GM23338 (cell line): Measurements from ENCODE around the gene PAX2. TPM values are rescaled to one million over a fixed set of nuclear protein-coding genes. Genes with fewer than 3 reads are reported as not detected.

Experiments used
- ATAC-seq: fragments of 200-7000 bp; cut with Tn5 transposase; 3 replicates; pipeline ENCODE4 v1.9.1; 2020
- DNase-seq: peaks from one replicate; pipeline ENCODE4 v3.0.0-alpha.2; 2015; ENCODE audit warnings: low spot score
- H2AFZ ChIP-seq: fragments of 200-600 bp; sonication (generic); 2 replicates; pipeline ENCODE4 v1.8.0; 2016; ENCODE audit warnings: antibody characterized with exemption, mild to moderate bottlenecking, moderate library complexity
- H3F3A ChIP-seq: fragments of 200-600 bp; sonication (generic); replicated peaks from 2 replicates; pipeline ENCODE4 v1.8.0; 2017; ENCODE audit warnings: antibody characterized with exemption, mixed run types, low read depth
- H3K27ac ChIP-seq: fragments of 200-600 bp; sonication (generic); 2 replicates; pipeline ENCODE4 v1.6.1; 2016; ENCODE audit warnings: low read depth
- H3K27me3 ChIP-seq: fragments of 200-600 bp; sonication (generic); 2 replicates; pipeline ENCODE4 v1.8.0; 2016; ENCODE audit warnings: mild to moderate bottlenecking, mixed run types, moderate library complexity; ENCODE audit not compliant: insufficient read depth
- H3K36me3 ChIP-seq: fragments of 200-600 bp; sonication (generic); 2 replicates; pipeline ENCODE4 v1.8.0; 2016; ENCODE audit warnings: mild to moderate bottlenecking; ENCODE audit not compliant: insufficient read depth
- H3K4me1 ChIP-seq: fragments of 200-600 bp; sonication (generic); 2 replicates; pipeline ENCODE4 v1.8.0; 2016; ENCODE audit warnings: mild to moderate bottlenecking, moderate library complexity; ENCODE audit not compliant: insufficient read depth
- H3K4me2 ChIP-seq: fragments of 200-600 bp; sonication (generic); 2 replicates; pipeline ENCODE4 v1.7.1; 2017; ENCODE audit warnings: mixed run types
- H3K4me3 ChIP-seq: fragments of 200-600 bp; sonication (generic); 2 replicates; pipeline ENCODE4 v1.6.1; 2016; ENCODE audit warnings: mixed run types
- H3K79me2 ChIP-seq: fragments of 200-600 bp; sonication (generic); replicated peaks from 2 replicates; pipeline ENCODE4 v1.8.0; 2017; ENCODE audit warnings: mild to moderate bottlenecking; ENCODE audit not compliant: insufficient read depth
- H3K9me2 ChIP-seq: fragments of 200-600 bp; sonication (generic); 2 replicates; pipeline ENCODE4 v1.8.0; 2017; ENCODE audit not compliant: insufficient read depth
- H4K20me1 ChIP-seq: fragments of 200-600 bp; sonication (generic); replicated peaks from 2 replicates; pipeline ENCODE4 v1.8.0; 2017; ENCODE audit warnings: mild to moderate bottlenecking; ENCODE audit not compliant: insufficient read depth
- H3K27ac Mint-ChIP-seq: 2 replicates; pipeline ENCODE4 v1.8.0; 2020; ENCODE audit warnings: inconsistent platforms, mild to moderate bottlenecking, moderate library complexity, mixed read lengths
- H3K27me3 Mint-ChIP-seq: 3 replicates; pipeline ENCODE4 v1.8.0; 2022; ENCODE audit warnings: low read depth, mild to moderate bottlenecking, moderate library complexity, mixed read lengths, inconsistent platforms; ENCODE audit not compliant: insufficient read depth, poor library complexity
- H3K36me3 Mint-ChIP-seq: 3 replicates; pipeline ENCODE4 v1.8.0; 2021; ENCODE audit warnings: low read depth, mild to moderate bottlenecking, inconsistent platforms, moderate library complexity, mixed read lengths
- H3K4me1 Mint-ChIP-seq: 3 replicates; pipeline ENCODE4 v1.8.0; 2020; ENCODE audit warnings: mild to moderate bottlenecking, inconsistent platforms, mixed read lengths
- H3K4me3 Mint-ChIP-seq: 3 replicates; pipeline ENCODE4 v1.8.0; 2021; ENCODE audit warnings: moderate library complexity, mild to moderate bottlenecking, inconsistent platforms, mixed read lengths
- H3K9me3 Mint-ChIP-seq: 3 replicates; pipeline ENCODE4 v1.8.0; 2020; ENCODE audit warnings: moderate library complexity, mild to moderate bottlenecking, inconsistent platforms, mixed read lengths
- CREB1 ChIP-seq: fragments of 250-450 bp; sonication (Bioruptor Pico); IDR thresholded peaks from 2 replicates; pipeline ENCODE4 v1.5.0; 2020; ENCODE audit warnings: low read depth, mild to moderate bottlenecking, moderate library complexity
- CTCF ChIP-seq, 2 experiments: fragments of 200-600 bp in 1 of 2; sonication (generic) in 1 of 2; conservative IDR thresholded peaks; 2 replicates each; pipeline versions ENCODE4 v1.5.1 to v1.6.1; 2016 to 2017; ENCODE audit warnings: antibody characterized with exemption in 2 of 2, low read depth in 2 of 2, mild to moderate bottlenecking in 2 of 2, moderate library complexity in 1 of 2
- EZH2 ChIP-seq: fragments of 200-600 bp; sonication (generic); IDR thresholded peaks from one replicate; pipeline ENCODE4 v1.8.0; 2017; ENCODE audit warnings: antibody characterized with exemption, mild to moderate bottlenecking, low read depth; ENCODE audit not compliant: unreplicated experiment
- EZH2phosphoT487 ChIP-seq: fragments of 200-600 bp; sonication (generic); IDR thresholded peaks from one replicate; pipeline ENCODE4 v1.8.1; 2018; ENCODE audit warnings: antibody characterized with exemption; ENCODE audit not compliant: unreplicated experiment
- JUNB ChIP-seq: IDR thresholded peaks from one replicate; pipeline ENCODE4 v1.6.1; 2016; ENCODE audit warnings: antibody characterized with exemption; ENCODE audit not compliant: unreplicated experiment
- NANOG ChIP-seq: IDR thresholded peaks from 2 replicates; pipeline ENCODE4 v1.6.1; 2016; ENCODE audit warnings: antibody characterized with exemption, borderline replicate concordance
- POLR2AphosphoS5 ChIP-seq: IDR thresholded peaks from 2 replicates; pipeline ENCODE4 v1.6.1; 2016; ENCODE audit warnings: antibody characterized with exemption, low read depth
- REST ChIP-seq: IDR thresholded peaks from one replicate; pipeline ENCODE4 v1.6.1; 2018; ENCODE audit warnings: antibody characterized with exemption; ENCODE audit not compliant: unreplicated experiment
- STAT1 ChIP-seq: IDR thresholded peaks from one replicate; pipeline ENCODE4 v1.6.1; 2016; ENCODE audit warnings: antibody characterized with exemption; ENCODE audit not compliant: unreplicated experiment
- ZNF114 ChIP-seq: fragments of 250-450 bp; sonication (Bioruptor Pico); IDR thresholded peaks from 2 replicates; pipeline ENCODE4 v1.5.0; 2020; ENCODE audit warnings: mild to moderate bottlenecking, moderate library complexity
- ZNF331 ChIP-seq: fragments of 250-450 bp; sonication (Bioruptor Pico); IDR thresholded peaks from 2 replicates; pipeline ENCODE4 v1.5.0; 2020; ENCODE audit warnings: low read depth, mild to moderate bottlenecking, moderate library complexity
- polyA plus RNA-seq: library from polyadenylated mRNA; unstranded; fragments of >200 nt; fragmentation: Nextera tagmentation; extraction: Ambion mirVana; gene quantifications from 2 replicates; pipeline ENCODE4 v1.2.1, GENCODE V29; 2016
- total RNA-seq: library from RNA; depleted of rRNA; stranded (reverse); fragments of >200 nt; shearing (Covaris generic); gene quantifications from 2 replicates; pipeline ENCODE4 v1.2.3, GENCODE V29; 2014
- TF ChIP-seq, protein P1 (sequence below): IDR thresholded peaks from 2 replicates; pipeline ENCODE4 v1.6.1; 2016; ENCODE audit warnings: antibody characterized with exemption

PAX2 gene
- total and polyA plus RNA-seq, 2 experiments from 2014 or later = not detected

GRCh38 chr10:100829933-100830727, 84.7 kb downstream of the PAX2 start:
- H3K4me2 ChIP-seq = peak overlapping the region; percentile 65
- H3K36me3 Mint-ChIP-seq = no peaks in the 10 kb centered on the region; the same call in 2 of the 3 replicates
- H3K27ac ChIP-seq = no peak overlapping the region
- H4K20me1 ChIP-seq = peaks cover 5% of the 10 kb centered on the region
- H3K4me1 ChIP-seq = peaks cover 26% of the 10 kb centered on the region
- peaks cover 2% of the 10 kb centered on the region; the same call in 2 of the 3 replicates for H3K9me3 Mint-ChIP-seq
- H3K27ac Mint-ChIP-seq = no peak overlapping the region
- TF ChIP-seq REST (no peak), JUNB (no peak), EZH2phosphoT487 (peak; percentile 97), EZH2 (peak; percentile 84), CREB1 (CRISPR knock-in tag) (no peak), STAT1 (no peak)
- H3K27me3 ChIP-seq = peaks cover 100% of the 10 kb centered on the region
- H3K9me2 ChIP-seq = no peaks in the 10 kb centered on the region
- peak overlapping the region; percentile 44 for H3K4me3 ChIP-seq
- H3K4me1 Mint-ChIP-seq = peaks cover 39% of the 10 kb centered on the region
- DNase-seq = peak; percentile 69
- H3K27me3 Mint-ChIP-seq = peaks cover 88% of the 10 kb centered on the region
- peak overlapping the region; percentile 20; the same call in 1 of the 2 replicates for H2AFZ ChIP-seq
- ATAC-seq = peak; percentile 8
- peak overlapping the region; percentile 53 for H3K4me3 Mint-ChIP-seq
- no peaks in the 10 kb centered on the region for H3K79me2 ChIP-seq
- no peaks in the 10 kb centered on the region for H3F3A ChIP-seq
- H3K36me3 ChIP-seq = no peaks in the 10 kb centered on the region

DNA sequence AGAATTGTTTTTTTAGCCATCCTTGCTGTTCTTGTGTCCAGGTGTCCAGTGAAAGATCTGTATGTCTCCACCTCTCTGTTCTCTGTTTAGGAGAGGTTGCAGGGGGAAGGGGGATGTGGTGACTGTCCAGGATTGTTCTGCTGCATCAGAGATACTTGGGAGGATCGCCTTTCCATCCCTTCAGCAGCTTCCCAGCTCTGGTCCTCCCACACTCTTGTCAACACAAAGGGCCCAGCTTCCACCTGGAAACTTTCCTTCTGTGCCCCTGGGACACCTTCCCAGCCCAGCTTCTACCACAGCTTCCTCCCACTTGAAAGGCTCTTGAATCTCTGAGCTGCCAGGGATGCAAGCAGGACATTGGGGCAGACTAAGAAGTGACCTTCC, 85.3 kb downstream of the PAX2 start:
- no peak overlapping the region for H2AFZ ChIP-seq
- peaks cover 82% of the 10 kb centered on the region for H3K27me3 Mint-ChIP-seq
- H3K9me3 Mint-ChIP-seq = peaks cover 2% of the 10 kb centered on the region; the same call in 2 of the 3 replicates
- peaks cover 35% of the 10 kb centered on the region for H3K4me1 Mint-ChIP-seq
- peak overlapping the region; percentile 65; the same call in 1 of the 2 replicates for H3K4me2 ChIP-seq
- H3K27me3 ChIP-seq = peaks cover 96% of the 10 kb centered on the region
- peak overlapping the region; percentile 53; the same call in 1 of the 3 replicates for H3K4me3 Mint-ChIP-seq
- ATAC-seq = no peak
- peak overlapping the region; percentile 44; the same call in 1 of the 2 replicates for H3K4me3 ChIP-seq
- no peak overlapping the region for H3K27ac ChIP-seq
- H3K4me1 ChIP-seq = peaks cover 26% of the 10 kb centered on the region
- H3K9me2 ChIP-seq = no peaks in the 10 kb centered on the region
- DNase-seq = no peak
- H3K79me2 ChIP-seq = no peaks in the 10 kb centered on the region
- no peaks in the 10 kb centered on the region for H3F3A ChIP-seq
- H3K36me3 ChIP-seq = no peaks in the 10 kb centered on the region
- peaks cover 5% of the 10 kb centered on the region for H4K20me1 ChIP-seq
- no peak overlapping the region for H3K27ac Mint-ChIP-seq
- H3K36me3 Mint-ChIP-seq = no peaks in the 10 kb centered on the region; the same call in 2 of the 3 replicates
- TF ChIP-seq CREB1 (CRISPR knock-in tag) = no peak
- TF ChIP-seq ZNF114 (CRISPR knock-in tag) = no peak
- no peak for TF ChIP-seq ZNF331 (CRISPR knock-in tag)
- TF ChIP-seq EZH2 = no peak
- TF ChIP-seq REST = no peak
- TF ChIP-seq, protein P1, sequence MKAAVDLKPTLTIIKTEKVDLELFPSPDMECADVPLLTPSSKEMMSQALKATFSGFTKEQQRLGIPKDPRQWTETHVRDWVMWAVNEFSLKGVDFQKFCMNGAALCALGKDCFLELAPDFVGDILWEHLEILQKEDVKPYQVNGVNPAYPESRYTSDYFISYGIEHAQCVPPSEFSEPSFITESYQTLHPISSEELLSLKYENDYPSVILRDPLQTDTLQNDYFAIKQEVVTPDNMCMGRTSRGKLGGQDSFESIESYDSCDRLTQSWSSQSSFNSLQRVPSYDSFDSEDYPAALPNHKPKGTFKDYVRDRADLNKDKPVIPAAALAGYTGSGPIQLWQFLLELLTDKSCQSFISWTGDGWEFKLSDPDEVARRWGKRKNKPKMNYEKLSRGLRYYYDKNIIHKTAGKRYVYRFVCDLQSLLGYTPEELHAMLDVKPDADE = no peak
- no peak for TF ChIP-seq STAT1
- TF ChIP-seq CTCF (conservative IDR thresholded peaks at IDR 0.05; ENCODE audit: low read depth in 2 of 2) = no peak
- TF ChIP-seq POLR2AphosphoS5 = no peak
- TF ChIP-seq JUNB = no peak
- no peak for TF ChIP-seq NANOG
